ENCODE results near the gene MCCC1.

DNA sequence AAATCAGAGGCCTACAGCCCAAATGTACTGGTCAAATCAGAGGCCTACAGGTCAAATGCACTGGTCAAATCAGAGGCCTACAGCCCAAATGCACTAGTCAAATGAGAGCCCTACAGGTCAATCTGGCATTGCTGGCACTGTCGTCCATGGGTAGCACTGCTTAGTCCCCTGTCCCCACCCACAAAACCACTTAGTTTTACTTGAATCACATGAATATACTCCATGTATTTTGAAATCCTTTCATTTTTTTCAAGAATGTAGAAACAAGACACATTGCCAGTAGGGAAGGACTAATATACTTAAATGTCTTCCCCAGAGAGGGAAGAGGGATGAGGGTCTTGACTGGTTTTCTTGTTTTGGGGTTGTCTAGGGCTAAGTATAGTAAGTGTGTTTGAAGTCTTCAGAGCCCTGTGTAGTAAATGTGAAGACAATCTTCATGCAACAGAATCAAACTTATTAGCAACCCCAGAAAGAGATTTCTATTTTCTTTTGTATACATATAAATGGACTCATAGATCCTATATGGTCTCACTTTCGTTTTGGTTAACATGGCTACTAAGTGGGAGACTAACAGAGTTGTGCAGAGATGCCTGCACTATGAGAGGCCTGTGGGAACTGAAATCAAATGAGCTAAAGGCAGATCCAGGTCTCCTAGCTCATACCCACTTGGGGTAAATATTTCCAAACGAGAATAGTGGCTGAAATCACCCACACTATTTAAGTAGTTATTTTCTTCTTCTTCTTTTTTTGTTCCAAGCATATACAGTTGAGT is 80.7 kb downstream of the MCCC1 start:
- TF ChIP-seq, protein P1, sequence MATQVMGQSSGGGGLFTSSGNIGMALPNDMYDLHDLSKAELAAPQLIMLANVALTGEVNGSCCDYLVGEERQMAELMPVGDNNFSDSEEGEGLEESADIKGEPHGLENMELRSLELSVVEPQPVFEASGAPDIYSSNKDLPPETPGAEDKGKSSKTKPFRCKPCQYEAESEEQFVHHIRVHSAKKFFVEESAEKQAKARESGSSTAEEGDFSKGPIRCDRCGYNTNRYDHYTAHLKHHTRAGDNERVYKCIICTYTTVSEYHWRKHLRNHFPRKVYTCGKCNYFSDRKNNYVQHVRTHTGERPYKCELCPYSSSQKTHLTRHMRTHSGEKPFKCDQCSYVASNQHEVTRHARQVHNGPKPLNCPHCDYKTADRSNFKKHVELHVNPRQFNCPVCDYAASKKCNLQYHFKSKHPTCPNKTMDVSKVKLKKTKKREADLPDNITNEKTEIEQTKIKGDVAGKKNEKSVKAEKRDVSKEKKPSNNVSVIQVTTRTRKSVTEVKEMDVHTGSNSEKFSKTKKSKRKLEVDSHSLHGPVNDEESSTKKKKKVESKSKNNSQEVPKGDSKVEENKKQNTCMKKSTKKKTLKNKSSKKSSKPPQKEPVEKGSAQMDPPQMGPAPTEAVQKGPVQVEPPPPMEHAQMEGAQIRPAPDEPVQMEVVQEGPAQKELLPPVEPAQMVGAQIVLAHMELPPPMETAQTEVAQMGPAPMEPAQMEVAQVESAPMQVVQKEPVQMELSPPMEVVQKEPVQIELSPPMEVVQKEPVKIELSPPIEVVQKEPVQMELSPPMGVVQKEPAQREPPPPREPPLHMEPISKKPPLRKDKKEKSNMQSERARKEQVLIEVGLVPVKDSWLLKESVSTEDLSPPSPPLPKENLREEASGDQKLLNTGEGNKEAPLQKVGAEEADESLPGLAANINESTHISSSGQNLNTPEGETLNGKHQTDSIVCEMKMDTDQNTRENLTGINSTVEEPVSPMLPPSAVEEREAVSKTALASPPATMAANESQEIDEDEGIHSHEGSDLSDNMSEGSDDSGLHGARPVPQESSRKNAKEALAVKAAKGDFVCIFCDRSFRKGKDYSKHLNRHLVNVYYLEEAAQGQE (IDR thresholded peaks at IDR 0.05; ENCODE audit: insufficient read depth in 1 of 2, low read depth in 2 of 2, low read length in 2 of 2), result no peak
- TF ChIP-seq POLR2AphosphoS5 (IDR thresholded peaks at IDR 0.05; ENCODE audit: low read depth, low read length), result no peak
- TF ChIP-seq SIN3A (IDR thresholded peaks at IDR 0.05; ENCODE audit: borderline replicate concordance, insufficient read depth, low read length), result no peak
- no peak for TF ChIP-seq FOXP2 (optimal IDR thresholded peaks at IDR 0.05; ENCODE audit: borderline replicate concordance, extremely low read depth, extremely low read length, insufficient read depth)
